Prostate gland (tissue), 2 donors: ENCODE results near the gene RXRA.

Experiments used
- CTCF ChIP-seq, 4 experiments: fragments of 200-600 bp in 2 of 4; fragments of 450-650 bp in 2 of 4; sonication (generic) in 2 of 4; IDR thresholded peaks; 1 replicate in 3 of 4; 2 replicates in 1 of 4; pipeline ENCODE4 v1.5.1; 2016 to 2019; ENCODE audit warnings: antibody characterized with exemption in 4 of 4, mild to moderate bottlenecking in 2 of 4, moderate library complexity in 2 of 4
- POLR2A ChIP-seq: fragments of 450-650 bp; IDR thresholded peaks from one replicate; pipeline ENCODE4 v1.6.1; 2016; ENCODE audit warnings: antibody characterized with exemption, mild to moderate bottlenecking
- POLR2AphosphoS5 ChIP-seq: sonication (generic); formaldehyde crosslinking; IDR thresholded peaks from one replicate; pipeline ENCODE4 v1.6.1; 2017; ENCODE audit warnings: antibody characterized with exemption

GRCh38 chr9:134302130-134302817 is 24.0 kb upstream of the RXRA start:
- no peak for TF ChIP-seq POLR2A
- no peak for TF ChIP-seq CTCF (IDR thresholded peaks at IDR 0.05)
- TF ChIP-seq POLR2AphosphoS5, result no peak
